IMR-90 (cell line): ENCODE measurements around the gene GRN.

Experiments
- MAFK ChIP-seq: IDR thresholded peaks from 2 replicates; pipeline ENCODE4 v1.6.1; 2012; ENCODE audit warnings: low read depth, low read length, improper control_type of control experiment
- NFE2L2 ChIP-seq: fragments of 150-350 bp; IDR thresholded peaks from 2 replicates; pipeline ENCODE4 v1.6.1; 2016; ENCODE audit warnings: low read depth, mild to moderate bottlenecking, low read length
- TF ChIP-seq, protein P1 (sequence below): fragments of 150-350 bp; IDR thresholded peaks from 2 replicates; pipeline ENCODE4 v1.6.1; 2017; ENCODE audit warnings: mild to moderate bottlenecking, antibody characterized with exemption, low read length, low read depth
- TF ChIP-seq, protein P2 (sequence below): conservative IDR thresholded peaks from 2 replicates; pipeline ENCODE4 v1.5.1; 2012; ENCODE audit warnings: mild to moderate bottlenecking, low read depth, low read length, improper control_type of control experiment

DNA sequence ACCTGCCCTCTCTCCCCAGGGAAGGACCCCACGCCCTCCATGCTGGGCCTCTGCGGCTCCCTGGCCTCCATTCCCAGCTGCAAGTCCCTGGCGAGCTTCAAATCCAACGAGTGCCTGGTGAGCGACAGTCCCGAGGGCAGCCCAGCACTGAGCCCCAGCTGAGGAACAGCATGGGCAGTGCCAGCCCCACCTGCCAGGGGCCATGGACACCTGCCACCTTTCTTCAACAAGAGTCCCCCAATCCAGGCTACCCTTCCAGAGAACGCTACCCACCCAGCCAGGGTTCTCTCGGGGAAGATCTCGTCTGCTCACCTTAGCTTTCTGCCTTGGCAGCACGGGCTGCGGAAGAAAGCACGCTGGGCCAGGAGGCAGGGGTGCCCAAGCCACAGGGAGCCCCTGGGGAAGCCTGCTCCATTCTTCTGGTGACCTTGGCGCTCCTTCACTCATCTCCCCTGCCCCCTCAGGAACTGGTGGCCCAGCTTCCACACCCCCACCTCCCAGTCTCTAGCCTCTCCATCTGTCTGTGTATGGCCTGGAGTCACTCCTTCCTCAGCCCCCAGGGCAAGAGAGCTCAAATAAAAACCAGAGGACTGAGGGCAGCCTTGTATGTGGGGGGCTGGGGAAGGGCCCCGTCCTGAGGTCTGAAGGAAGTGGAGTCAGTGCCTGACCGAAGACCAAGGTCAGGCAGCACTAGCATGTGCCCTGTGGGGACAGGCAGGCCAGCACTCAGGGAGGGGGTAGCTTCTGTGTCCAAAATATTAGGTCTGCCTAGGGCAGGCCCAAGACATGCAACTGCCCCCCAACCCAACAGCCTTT, 26.8 kb upstream of the GRN start:
- no peak for TF ChIP-seq MAFK
- TF ChIP-seq, protein P1, sequence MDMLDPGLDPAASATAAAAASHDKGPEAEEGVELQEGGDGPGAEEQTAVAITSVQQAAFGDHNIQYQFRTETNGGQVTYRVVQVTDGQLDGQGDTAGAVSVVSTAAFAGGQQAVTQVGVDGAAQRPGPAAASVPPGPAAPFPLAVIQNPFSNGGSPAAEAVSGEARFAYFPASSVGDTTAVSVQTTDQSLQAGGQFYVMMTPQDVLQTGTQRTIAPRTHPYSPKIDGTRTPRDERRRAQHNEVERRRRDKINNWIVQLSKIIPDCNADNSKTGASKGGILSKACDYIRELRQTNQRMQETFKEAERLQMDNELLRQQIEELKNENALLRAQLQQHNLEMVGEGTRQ = no peak
- TF ChIP-seq, protein P2, sequence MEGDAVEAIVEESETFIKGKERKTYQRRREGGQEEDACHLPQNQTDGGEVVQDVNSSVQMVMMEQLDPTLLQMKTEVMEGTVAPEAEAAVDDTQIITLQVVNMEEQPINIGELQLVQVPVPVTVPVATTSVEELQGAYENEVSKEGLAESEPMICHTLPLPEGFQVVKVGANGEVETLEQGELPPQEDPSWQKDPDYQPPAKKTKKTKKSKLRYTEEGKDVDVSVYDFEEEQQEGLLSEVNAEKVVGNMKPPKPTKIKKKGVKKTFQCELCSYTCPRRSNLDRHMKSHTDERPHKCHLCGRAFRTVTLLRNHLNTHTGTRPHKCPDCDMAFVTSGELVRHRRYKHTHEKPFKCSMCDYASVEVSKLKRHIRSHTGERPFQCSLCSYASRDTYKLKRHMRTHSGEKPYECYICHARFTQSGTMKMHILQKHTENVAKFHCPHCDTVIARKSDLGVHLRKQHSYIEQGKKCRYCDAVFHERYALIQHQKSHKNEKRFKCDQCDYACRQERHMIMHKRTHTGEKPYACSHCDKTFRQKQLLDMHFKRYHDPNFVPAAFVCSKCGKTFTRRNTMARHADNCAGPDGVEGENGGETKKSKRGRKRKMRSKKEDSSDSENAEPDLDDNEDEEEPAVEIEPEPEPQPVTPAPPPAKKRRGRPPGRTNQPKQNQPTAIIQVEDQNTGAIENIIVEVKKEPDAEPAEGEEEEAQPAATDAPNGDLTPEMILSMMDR = no peak
- TF ChIP-seq NFE2L2 = no peak
